ENCODE data around the gene ANOS1. TPM values are rescaled to one million over a fixed set of nuclear protein-coding genes. Genes with fewer than 3 reads are reported as not detected.

ANOS1 gene
- total RNA-seq, 1 experiment from 2014 or later: 24.8 TPM

GRCh38 chrX:8672176-8672575 lies 59.8 kb downstream of the ANOS1 start:
- no peak overlapping the region for H3K4me3 Mint-ChIP-seq
- CTCF ChIA-PET: no interaction called here
- H3K27me3 Mint-ChIP-seq (ENCODE audit: low read depth): no peaks in the 10 kb centered on the region
- POLR2A ChIA-PET: no interaction called here
- H3K36me3 Mint-ChIP-seq: no peaks in the 10 kb centered on the region
- no peak overlapping the region for H3K27ac Mint-ChIP-seq
- DNase-seq (ENCODE audit: low spot score): no peak
- H3K9me3 Mint-ChIP-seq: no peaks in the 10 kb centered on the region
- TF ChIP-seq TP53 (CRISPR knock-in tag; IDR thresholded peaks at IDR 0.05): no peak
- no peak for TF ChIP-seq ATF2 (CRISPR knock-in tag; IDR thresholded peaks at IDR 0.05; ENCODE audit: borderline replicate concordance, low read depth)
- ATAC-seq: 0 out of 2 replicates have a peak, but pooled peaks have one; percentile 18
- peaks cover 48% of the 10 kb centered on the region for H3K4me1 Mint-ChIP-seq

GRCh38 chrX:8668813-8669212 lies 63.1 kb downstream of the ANOS1 start:
- Mint-ChIP-seq H3K27ac (peak overlapping the region; percentile 52), H3K4me1 (peaks cover 42% of the 10 kb centered on the region), H3K9me3 (no peaks in the 10 kb centered on the region), H3K4me3 (no peak overlapping the region), H3K36me3 (no peaks in the 10 kb centered on the region), H3K27me3 (ENCODE audit: low read depth) (no peaks in the 10 kb centered on the region)
- CTCF ChIA-PET: no interaction called here
- POLR2A ChIA-PET: no interaction called here
- TF ChIP-seq HMGXB4 (CRISPR knock-in tag; IDR thresholded peaks at IDR 0.05) (no peak), TP53 (CRISPR knock-in tag; IDR thresholded peaks at IDR 0.05) (no peak), ZMAT4 (CRISPR knock-in tag; IDR thresholded peaks at IDR 0.05) (no peak), CDX4 (CRISPR knock-in tag; IDR thresholded peaks at IDR 0.05; ENCODE audit: borderline replicate concordance) (no peak), NR1H2 (CRISPR knock-in tag; IDR thresholded peaks at IDR 0.05) (no peak), ZNF671 (CRISPR knock-in tag; IDR thresholded peaks at IDR 0.05) (no peak), ELF4 (CRISPR knock-in tag; IDR thresholded peaks at IDR 0.05; ENCODE audit: low read depth) (no peak), CTCF (IDR thresholded peaks at IDR 0.05) (no peak), TEAD1 (CRISPR knock-in tag; IDR thresholded peaks at IDR 0.05) (no peak), MAX (CRISPR knock-in tag; IDR thresholded peaks at IDR 0.05) (no peak), ZNF416 (CRISPR knock-in tag; IDR thresholded peaks at IDR 0.05) (no peak), ATF2 (CRISPR knock-in tag; IDR thresholded peaks at IDR 0.05; ENCODE audit: borderline replicate concordance, low read depth) (no peak), ATF6 (CRISPR knock-in tag; IDR thresholded peaks at IDR 0.05) (no peak), ATF1 (CRISPR knock-in tag; IDR thresholded peaks at IDR 0.05) (no peak), ZNF232 (CRISPR knock-in tag; IDR thresholded peaks at IDR 0.05) (no peak), ATF3 (CRISPR knock-in tag; conservative IDR thresholded peaks at IDR 0.05) (no peak), TCF7 (CRISPR knock-in tag; IDR thresholded peaks at IDR 0.05; ENCODE audit: low read depth) (no peak)
- ATAC-seq: 0 out of 2 replicates have a peak, but pooled peaks have one; percentile 26
- DNase-seq (ENCODE audit: low spot score): no peak
